Activated naive CD8-positive, alpha-beta T cell (primary cell): ENCODE data around the gene SIKE1.
"Not testable (repeated sequence)": the region's sequence is repeated elsewhere in the genome, so short reads cannot be mapped to it uniquely, and the experiment has no call there.

Experiments
- H3K27ac Mint-ChIP-seq: one replicate; pipeline ENCODE4 v1.8.0; 2021; ENCODE audit warnings: mixed read lengths
- H3K27me3 Mint-ChIP-seq: one replicate; pipeline ENCODE4 v1.8.0; 2021; ENCODE audit warnings: mixed read lengths
- H3K36me3 Mint-ChIP-seq: one replicate; pipeline ENCODE4 v1.8.0; 2021; ENCODE audit warnings: mixed read lengths
- H3K4me1 Mint-ChIP-seq: one replicate; pipeline ENCODE4 v1.8.0; 2021; ENCODE audit warnings: low read depth, mixed read lengths
- H3K4me3 Mint-ChIP-seq: one replicate; pipeline ENCODE4 v1.8.0; 2021; ENCODE audit warnings: mild to moderate bottlenecking, mixed read lengths
- H3K9me3 Mint-ChIP-seq: one replicate; pipeline ENCODE4 v1.8.0; 2021; ENCODE audit warnings: low read depth, mixed read lengths

Gene SIKE1

DNA sequence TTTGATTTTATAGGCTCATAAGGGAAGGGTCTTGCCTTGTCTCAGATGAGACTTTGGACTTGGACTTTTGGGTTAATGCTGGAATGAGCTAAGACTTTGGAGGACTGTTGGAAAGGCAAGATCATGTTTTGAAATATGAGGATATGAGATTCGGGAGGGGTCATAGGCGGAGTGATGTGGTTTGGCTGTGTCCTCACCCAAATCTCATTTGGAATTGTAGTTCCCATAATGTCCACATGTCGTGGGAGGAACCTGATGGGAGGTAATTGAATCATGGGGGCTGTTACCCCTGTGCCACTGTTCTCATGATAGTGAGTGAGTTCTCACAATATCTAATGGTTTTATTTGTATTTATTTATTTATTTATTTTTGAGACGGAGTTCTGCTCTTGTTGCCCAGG lies 15.8 kb downstream of the SIKE1 start:
- no peak overlapping the region for H3K27ac Mint-ChIP-seq
- no peak overlapping the region for H3K4me3 Mint-ChIP-seq
- no peaks in the 10 kb centered on the region for H3K4me1 Mint-ChIP-seq
- peaks cover 5% of the 10 kb centered on the region for H3K36me3 Mint-ChIP-seq
- H3K27me3 Mint-ChIP-seq: no peaks in the 10 kb centered on the region
- H3K9me3 Mint-ChIP-seq: peaks cover 6% of the 10 kb centered on the region

DNA sequence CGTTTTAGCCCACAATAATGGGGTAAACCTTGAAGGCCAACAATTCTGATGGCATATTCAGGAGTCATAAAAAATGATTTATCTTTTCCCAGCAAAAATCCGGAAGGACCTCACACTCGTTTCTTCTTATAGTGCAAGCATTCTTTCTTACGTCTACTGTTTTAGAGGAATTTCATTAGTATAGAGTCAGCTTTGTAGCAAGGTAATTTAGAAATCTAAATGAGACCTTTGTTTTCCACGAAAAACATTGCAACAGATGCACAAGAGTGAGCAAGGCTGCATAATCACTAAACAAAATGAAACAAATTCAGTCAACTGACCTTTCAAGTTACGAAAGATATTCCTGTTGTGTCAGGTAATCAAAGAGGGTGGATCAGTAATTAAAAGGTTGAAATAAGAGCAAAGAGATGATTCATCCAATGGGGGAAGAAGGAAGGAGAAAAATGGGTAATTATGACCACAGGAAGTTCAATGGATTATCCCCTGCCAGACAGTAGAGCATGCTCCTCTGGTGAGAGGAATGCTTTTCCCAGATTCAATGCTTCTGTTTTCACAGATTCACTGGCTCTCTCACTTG lies 22.1 kb downstream of the SIKE1 start:
- peaks cover 44% of the 10 kb centered on the region for H3K4me1 Mint-ChIP-seq
- peaks cover 19% of the 10 kb centered on the region for H3K36me3 Mint-ChIP-seq
- H3K27me3 Mint-ChIP-seq: no peaks in the 10 kb centered on the region
- H3K27ac Mint-ChIP-seq: peak overlapping the region; percentile 100
- H3K9me3 Mint-ChIP-seq: peaks cover 9% of the 10 kb centered on the region
- H3K4me3 Mint-ChIP-seq: peak overlapping the region; percentile 97

DNA sequence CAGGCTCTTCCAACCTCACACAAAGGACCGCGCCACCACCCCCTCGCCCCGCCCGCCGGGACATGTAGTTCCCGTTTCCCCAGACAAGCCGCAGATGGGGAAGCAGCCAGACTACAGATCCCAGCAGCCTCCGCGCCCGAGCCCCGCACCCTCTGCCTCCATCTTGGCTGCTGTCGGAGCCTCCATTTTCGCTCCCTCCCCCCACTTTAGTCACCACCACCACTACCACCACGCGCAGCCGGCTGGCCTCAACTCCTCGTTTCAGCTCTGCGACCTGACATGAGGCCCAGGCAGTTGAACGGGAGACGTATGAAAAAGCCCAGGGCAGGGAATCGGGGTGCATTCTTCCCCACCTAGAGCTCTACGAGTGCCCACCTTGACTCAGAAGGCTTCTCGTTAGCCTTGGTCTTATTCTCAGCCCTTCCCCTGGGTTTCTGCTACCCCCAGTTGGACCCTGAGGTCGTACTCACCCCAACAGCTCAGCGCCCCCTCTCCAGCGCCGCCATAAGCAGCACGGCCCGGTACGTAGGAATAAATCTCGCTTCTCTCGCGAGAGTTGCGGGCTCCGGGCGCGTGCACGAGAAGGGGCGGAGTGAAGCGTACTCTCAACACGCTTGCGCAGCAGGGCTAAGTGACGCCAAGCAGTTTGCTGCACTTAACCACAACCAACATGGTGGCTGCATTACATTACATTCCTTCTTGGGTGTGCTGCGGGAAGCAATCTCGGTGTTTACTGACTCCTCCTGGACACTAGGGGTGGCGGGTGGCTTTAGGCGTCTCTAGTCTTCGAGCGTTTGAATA lies 22.8 kb downstream of the SIKE1 start, which contains the start of gene CSDE1:
Gene CSDE1, minus strand, starts transcription at position 530 of the 801 bp plus-strand sequence. CDS start 18,094 bp downstream, outside the sequence.
- Mint-ChIP-seq H3K36me3 (peaks cover 15% of the 10 kb centered on the region), H3K27ac (peak within 1 kb of the TSS; percentile 100), H3K4me1 (peaks cover 49% of the 10 kb centered on the region), H3K27me3 (no peaks in the 10 kb centered on the region), H3K9me3 (peaks cover 4% of the 10 kb centered on the region), H3K4me3 (peak within 1 kb of the TSS; percentile 97)

DNA sequence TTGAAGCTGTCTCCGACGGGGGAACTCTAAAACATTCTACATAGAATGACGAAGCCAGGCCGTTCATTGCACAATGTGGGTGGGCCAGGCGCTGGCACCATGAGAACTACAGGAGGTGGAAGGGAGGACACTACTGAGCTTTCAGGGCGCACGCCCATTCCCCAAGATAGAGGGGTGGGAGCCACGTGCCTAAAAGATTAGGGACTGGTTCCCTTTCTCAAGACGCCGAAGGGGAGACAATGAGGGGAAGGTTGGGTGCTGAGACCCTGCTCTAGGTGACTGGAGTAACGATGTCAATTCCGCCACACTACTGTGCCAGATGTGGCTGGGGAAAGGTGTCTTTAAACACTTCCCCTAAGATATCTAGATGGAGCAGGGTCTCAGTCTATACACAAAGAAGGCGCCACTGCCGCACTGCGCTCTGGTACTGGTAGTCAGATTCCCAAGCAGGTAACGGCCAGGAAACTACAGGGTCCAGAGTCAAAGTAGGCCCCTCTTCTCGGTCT lies 23.5 kb downstream of the SIKE1 start:
- peaks cover 4% of the 10 kb centered on the region for H3K9me3 Mint-ChIP-seq
- H3K27me3 Mint-ChIP-seq: no peaks in the 10 kb centered on the region
- peaks cover 15% of the 10 kb centered on the region for H3K36me3 Mint-ChIP-seq
- H3K27ac Mint-ChIP-seq: peak overlapping the region; percentile 100
- peaks cover 56% of the 10 kb centered on the region for H3K4me1 Mint-ChIP-seq
- H3K4me3 Mint-ChIP-seq: peak overlapping the region; percentile 97

DNA sequence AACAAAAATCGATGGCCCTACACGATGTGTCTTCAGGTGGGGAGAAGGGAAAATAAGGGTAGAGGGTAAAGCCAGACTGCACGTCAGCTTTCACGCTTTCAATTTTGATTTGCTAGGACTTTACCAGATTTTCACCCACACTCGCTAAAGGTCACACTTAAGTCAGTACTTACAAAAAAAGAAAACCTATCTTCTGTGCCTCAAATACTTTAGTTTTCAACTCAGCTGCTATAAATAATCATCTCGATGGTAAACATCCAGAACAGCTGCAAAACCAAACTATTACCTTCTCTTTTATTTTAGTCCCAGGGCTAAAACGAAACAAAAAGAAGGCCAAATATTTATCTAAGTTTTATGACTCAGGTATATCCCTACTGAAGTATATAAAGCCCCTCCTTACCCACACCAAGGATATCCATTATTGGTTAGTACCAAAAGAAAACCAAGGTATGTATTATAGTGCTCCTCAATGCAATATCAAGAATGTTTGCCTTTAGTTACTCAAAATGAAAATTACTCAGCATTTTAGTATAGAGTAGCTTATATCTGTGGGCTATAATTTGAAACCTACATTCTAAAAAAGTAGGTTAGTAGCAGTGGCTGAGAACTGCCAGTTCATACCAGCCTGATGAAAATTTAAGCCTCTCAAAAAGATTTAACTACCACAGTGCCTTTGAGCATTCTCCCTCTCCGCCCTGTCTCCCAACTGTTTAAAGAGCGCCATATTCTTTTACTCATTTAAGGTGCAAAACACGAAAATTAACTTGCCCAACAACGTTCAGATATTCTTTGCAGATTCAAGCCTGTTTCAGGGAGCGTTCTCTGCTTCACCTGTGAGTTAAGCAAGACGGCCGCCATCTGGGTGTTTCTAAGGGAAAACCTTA lies 24.2 kb downstream of the SIKE1 start:
- Mint-ChIP-seq H3K27me3 (no peaks in the 10 kb centered on the region), H3K27ac (peak overlapping the region; percentile 100), H3K4me3 (peak overlapping the region; percentile 97), H3K36me3 (peaks cover 15% of the 10 kb centered on the region), H3K9me3 (peaks cover 4% of the 10 kb centered on the region), H3K4me1 (peaks cover 63% of the 10 kb centered on the region)

DNA sequence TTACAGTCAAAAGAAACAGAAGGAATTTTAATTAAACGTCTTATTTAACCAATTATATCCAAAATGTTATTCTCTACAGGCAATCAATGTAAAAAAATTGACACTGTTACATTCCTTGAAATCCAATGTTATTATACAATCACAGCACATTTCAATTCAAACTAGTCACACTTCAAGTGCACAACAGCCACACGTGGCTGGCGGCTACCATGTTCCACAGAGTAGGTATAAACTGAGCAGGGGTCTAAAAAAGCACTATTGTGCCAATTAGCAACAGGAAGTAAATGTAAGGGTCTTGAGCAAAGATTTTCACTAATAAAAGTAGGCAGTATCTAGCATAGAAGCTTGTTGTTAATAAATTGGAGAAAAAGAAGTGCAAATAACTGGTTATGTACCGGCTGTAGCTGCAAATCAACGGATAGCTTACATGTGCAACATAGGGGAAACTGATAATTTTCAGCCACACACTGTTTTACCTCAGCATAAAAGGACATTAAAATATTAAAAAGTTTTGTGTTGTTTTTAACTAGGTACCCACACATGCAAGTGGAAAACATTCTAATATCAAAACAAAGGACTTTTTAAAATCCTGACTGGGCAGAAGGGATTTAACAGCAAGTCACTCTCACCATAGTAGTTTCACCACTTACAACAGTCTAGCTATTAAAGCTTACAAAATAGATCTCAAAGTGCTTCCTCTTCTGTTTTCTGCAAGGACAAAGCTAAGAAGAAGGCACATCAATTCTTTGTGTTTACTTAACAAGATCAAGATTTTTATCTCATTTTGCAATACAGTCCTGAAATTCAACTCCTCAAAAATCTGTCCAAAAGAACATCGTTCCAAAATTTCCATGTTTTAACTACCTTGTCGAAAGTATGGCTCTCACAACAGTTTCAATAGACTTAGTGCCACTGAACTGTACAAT lies 25.2 kb downstream of the SIKE1 start:
- Mint-ChIP-seq H3K27ac (peak overlapping the region; percentile 100), H3K36me3 (peaks cover 15% of the 10 kb centered on the region), H3K9me3 (peaks cover 4% of the 10 kb centered on the region)

DNA sequence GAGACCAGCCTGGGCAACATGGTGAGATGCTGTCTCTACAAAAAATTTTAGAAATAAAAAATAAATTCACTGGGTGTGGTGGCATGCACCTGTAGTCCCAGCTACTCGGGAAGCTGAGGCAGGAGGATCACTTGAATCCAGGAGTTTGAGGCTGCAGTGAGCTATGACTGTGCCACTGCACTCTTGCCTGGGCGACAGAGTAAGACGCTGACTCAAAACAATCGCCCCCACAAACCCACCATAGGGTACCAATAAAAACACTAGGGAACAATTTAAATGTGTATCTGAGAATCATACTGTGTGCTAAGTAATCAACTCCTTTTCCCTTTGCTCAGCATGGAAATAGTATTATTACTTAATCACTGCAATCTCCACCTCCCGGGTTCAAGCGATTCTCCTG lies 26.8 kb downstream of the SIKE1 start:
- not testable (repeated sequence) for H3K9me3 Mint-ChIP-seq, H3K27me3 Mint-ChIP-seq
- peak overlapping the region; percentile 97 for H3K4me3 Mint-ChIP-seq
- peaks cover 85% of the 10 kb centered on the region for H3K4me1 Mint-ChIP-seq
- H3K27ac Mint-ChIP-seq: peak overlapping the region; percentile 100
- peaks cover 18% of the 10 kb centered on the region for H3K36me3 Mint-ChIP-seq

More for the DNA sequence above, 25.2 kb downstream of the SIKE1 start:
- no peaks in the 10 kb centered on the region for H3K27me3 Mint-ChIP-seq
- peaks cover 73% of the 10 kb centered on the region for H3K4me1 Mint-ChIP-seq
- H3K4me3 Mint-ChIP-seq: peak overlapping the region; percentile 97

DNA sequence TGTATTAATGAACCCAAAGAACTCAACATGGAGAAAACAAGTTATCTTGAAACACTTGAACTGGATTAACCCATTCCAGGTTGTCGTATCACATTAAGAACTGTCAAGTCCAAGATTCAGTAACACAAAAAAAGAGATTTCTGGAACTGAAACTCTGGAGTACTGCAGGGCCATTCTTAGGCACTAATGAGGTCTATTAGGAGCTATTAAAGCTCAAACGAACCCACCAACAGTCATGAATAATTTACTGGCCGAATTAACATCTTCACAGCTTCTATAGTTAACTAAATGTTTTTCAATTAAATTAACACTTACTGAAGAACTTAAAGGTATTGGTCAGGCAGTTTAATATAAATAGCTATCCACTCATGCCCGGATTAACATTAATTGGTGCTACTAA lies 27.3 kb downstream of the SIKE1 start:
- Mint-ChIP-seq H3K4me1 (peaks cover 85% of the 10 kb centered on the region), H3K36me3 (peaks cover 19% of the 10 kb centered on the region), H3K27ac (no peak overlapping the region), H3K9me3 (no peaks in the 10 kb centered on the region), H3K27me3 (no peaks in the 10 kb centered on the region), H3K4me3 (peak overlapping the region; percentile 36)

DNA sequence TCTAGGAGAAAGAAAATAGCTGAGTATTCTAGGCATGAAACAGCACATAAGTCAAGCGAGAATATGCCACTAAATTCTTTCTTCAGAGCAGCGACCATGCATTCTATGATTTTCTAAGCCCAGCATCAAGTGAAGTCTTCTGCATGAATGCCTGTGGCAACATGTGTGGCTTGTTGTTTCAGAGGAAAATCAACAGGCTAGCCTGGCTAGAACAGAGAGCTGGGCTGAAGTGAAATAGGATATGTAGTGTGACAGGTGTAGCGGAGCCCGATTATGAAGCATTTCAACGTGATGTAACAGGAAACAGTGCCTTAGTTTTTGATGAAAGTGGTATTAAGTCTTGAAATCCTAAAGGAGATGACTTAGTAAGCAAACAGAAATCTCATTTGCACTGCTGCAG lies 29.7 kb downstream of the SIKE1 start:
- Mint-ChIP-seq H3K9me3 (no peaks in the 10 kb centered on the region), H3K27me3 (no peaks in the 10 kb centered on the region), H3K36me3 (peaks cover 22% of the 10 kb centered on the region), H3K4me1 (peaks cover 92% of the 10 kb centered on the region), H3K27ac (peak overlapping the region; percentile 43), H3K4me3 (peak overlapping the region; percentile 70)

DNA sequence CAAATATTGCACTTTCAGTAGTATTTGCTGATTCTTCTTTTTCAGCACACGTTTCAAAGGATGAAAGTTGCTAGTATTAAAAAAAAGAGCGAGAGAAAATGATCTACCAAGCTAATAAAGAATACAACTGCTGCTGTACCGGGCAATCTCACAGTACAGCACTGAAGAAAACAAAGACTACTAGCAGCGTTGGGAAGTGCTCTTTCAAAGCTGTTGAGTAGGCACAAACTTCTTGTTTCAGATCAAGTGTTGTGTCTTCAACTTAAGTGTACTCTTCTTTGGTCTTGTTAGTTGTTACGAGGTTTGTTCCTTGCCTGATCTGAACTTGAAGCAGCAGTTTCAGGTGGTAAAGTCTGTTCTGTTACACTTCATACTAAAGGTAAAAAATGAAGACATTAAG lies 30.6 kb downstream of the SIKE1 start:
- Mint-ChIP-seq H3K4me1 (peaks cover 92% of the 10 kb centered on the region), H3K4me3 (peak overlapping the region; percentile 15), H3K27ac (no peak overlapping the region), H3K9me3 (no peaks in the 10 kb centered on the region), H3K36me3 (peaks cover 15% of the 10 kb centered on the region), H3K27me3 (no peaks in the 10 kb centered on the region)

DNA sequence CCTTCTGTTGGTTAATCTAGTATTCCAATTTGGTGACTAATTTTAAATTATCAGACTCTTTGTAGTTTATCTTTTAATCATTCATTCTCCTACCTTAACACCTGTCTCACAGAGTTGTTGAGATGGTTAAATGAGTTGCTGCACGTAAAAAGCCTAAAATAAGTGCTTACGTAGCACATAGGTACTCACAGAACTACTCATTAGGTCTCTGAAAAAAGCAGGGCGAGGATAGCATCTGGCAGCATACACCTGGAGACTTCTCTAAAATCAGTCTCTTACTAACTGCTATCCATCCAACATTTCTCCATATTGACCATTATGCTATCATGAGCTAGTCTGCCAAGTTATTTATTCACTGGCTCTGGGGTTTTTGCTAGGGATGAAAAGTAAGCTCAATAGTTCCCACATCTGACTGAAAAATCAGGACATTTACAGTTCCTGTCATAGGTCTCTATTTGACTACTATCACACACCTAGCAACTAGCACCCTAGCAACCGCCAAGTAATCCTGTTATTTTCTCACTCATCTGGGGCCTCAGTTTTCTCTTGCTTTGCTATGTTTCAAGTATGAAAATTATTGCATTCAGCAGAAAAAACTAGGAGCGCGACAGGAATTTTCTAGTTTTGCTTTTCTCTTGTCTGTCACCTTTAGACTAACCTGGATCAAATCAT lies 33.9 kb downstream of the SIKE1 start:
- peaks cover 87% of the 10 kb centered on the region for H3K4me1 Mint-ChIP-seq
- no peaks in the 10 kb centered on the region for H3K27me3 Mint-ChIP-seq
- H3K36me3 Mint-ChIP-seq: peaks cover 15% of the 10 kb centered on the region
- H3K27ac Mint-ChIP-seq: peak overlapping the region; percentile 36
- no peaks in the 10 kb centered on the region for H3K9me3 Mint-ChIP-seq
- H3K4me3 Mint-ChIP-seq: peak overlapping the region; percentile 53

DNA sequence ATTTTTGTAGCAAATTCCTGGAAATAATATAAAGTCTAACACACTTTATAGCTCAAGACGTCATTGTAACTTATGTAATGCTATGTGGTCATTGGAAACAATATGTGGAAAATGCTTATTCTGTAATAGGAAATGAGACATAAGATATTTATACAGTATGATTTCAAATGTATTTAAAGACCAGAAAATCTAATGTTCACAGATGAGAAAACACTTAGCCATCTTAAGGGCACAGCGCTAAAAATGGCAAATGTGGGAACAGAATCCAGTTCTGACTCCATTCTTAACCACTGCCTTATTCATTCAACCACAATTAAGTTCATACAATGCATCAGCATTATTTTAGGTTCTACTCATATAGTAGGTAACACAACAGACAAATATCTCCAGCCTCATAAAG lies 35.2 kb downstream of the SIKE1 start:
- Mint-ChIP-seq H3K4me3 (peak overlapping the region; percentile 53), H3K4me1 (peaks cover 85% of the 10 kb centered on the region), H3K27me3 (no peaks in the 10 kb centered on the region), H3K27ac (peak overlapping the region; percentile 36), H3K36me3 (peaks cover 18% of the 10 kb centered on the region), H3K9me3 (no peaks in the 10 kb centered on the region)

DNA sequence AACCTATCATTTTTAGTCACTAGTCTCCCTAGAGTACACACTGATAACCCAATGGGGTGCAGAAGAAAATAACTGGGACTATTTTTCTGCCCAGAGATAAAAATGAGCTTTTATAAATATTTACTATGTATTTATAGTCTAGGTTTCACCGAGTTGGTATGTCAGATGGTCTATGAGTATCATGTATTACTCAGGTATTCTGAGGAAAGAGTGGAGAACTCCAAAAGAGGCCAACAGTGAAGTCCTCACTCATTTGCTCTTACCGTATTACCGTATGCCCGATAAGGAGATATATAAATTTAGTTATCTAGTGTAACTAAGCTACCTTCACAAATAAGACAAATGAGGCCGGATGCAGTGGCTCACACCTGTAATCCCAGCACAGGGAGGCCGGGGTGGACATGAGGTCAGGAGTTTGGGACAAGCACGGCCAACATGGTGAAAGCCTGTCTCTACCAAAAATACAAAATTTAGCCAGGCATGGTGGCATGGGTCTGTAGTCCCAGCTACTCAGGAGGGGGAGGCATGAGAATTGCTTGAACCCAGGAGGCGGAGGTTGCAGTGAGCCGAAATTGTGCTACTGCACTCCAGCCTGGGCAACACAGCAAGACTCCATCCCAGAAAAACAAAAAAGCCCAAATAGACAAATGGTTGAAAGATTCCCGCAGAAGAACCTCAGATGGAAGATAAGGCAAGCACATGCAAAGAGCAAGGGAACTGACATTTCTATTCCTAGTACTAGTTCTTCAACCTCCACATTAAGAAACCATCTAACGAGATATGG lies 38.3 kb downstream of the SIKE1 start:
- no peaks in the 10 kb centered on the region for H3K27me3 Mint-ChIP-seq
- no peaks in the 10 kb centered on the region for H3K9me3 Mint-ChIP-seq
- H3K27ac Mint-ChIP-seq: no peak overlapping the region
- H3K4me1 Mint-ChIP-seq: peaks cover 66% of the 10 kb centered on the region
- H3K36me3 Mint-ChIP-seq: peaks cover 13% of the 10 kb centered on the region
- peak overlapping the region; percentile 3 for H3K4me3 Mint-ChIP-seq
